ENCODE results near the gene SYT7.

DNA sequence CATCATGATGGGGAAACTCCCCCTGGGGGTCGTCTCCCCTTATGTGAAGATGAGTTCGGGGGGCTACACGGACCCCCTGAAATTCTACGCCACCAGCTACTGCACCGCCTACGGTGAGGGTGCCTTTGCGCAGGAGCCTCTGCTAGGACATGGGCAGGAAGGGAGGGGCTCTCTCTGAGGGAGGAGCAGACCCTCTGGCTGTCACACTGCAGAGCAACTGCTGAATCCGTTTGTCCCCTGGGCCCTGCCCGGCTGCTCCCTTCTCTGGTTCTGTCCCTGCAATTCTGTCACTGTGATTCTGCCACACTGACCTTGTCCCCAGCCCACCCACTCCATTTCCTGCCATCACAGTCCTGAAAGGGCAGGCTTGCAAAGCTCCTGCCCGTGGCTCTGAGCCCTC, 99.1 kb downstream of the SYT7 start:
- TF ChIP-seq, protein P1, sequence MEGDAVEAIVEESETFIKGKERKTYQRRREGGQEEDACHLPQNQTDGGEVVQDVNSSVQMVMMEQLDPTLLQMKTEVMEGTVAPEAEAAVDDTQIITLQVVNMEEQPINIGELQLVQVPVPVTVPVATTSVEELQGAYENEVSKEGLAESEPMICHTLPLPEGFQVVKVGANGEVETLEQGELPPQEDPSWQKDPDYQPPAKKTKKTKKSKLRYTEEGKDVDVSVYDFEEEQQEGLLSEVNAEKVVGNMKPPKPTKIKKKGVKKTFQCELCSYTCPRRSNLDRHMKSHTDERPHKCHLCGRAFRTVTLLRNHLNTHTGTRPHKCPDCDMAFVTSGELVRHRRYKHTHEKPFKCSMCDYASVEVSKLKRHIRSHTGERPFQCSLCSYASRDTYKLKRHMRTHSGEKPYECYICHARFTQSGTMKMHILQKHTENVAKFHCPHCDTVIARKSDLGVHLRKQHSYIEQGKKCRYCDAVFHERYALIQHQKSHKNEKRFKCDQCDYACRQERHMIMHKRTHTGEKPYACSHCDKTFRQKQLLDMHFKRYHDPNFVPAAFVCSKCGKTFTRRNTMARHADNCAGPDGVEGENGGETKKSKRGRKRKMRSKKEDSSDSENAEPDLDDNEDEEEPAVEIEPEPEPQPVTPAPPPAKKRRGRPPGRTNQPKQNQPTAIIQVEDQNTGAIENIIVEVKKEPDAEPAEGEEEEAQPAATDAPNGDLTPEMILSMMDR (IDR thresholded peaks at IDR 0.05): no peak
- no peak for TF ChIP-seq POLR2A (IDR thresholded peaks at IDR 0.05)
